ENCODE data around the gene RPL35A.
"Not testable (repeated sequence)": the region's sequence is repeated elsewhere in the genome, so short reads cannot be mapped to it uniquely, and the experiment has no call there.

RPL35A gene

DNA sequence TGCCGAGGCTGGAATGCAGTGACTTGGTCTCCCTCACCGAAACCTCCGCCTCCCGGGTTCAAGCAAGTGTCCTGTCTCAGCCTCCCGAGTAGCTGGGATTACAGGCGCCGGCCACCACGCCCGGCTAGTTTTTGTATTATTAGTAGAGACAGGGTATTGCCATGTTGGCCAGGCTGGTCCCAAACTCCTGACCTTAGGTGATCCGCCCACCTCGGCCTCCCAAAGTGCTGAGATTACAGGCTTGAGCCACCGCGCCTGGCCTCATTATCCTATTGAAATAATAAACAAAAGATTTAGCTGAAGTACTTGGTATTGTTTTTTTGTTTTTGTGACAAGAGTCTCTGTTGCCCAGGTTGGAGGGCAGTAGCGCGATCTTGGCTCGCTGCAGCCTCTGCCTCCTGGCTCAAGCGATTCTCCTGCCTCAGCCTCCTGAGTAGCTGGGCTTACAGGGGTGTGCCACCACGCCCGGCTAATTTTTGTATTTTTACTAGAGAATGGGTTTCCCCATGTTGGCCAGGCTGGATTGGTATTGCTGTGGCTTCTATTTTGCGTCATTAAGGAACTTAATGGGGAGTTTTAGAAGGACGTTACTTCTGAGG is 1.5 kb downstream of the RPL35A start:
- in situ Hi-C loops (cut with MboI; ENCODE audit: low sequenced_read_pairs): no loop called here

DNA sequence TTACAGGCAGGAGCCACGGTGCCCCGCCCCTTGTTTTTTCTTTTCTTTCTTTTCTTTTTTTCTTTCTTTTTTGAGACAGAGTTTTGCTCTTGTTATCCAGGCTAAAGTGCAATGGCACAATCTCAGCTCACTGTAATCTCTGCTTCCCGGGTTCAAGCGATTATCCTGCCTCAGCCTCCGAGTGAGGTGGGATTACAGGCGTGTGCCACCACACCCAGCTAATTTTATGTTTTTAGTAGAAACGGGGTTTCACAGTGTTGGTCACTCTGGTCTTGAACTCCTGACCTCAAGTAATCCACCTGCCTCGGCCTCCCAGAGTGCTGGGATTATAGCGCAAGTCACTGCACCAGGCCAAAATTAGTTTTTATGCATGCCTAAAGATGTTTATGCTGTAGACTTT is 2.5 kb downstream of the RPL35A start:
- in situ Hi-C loops (cut with MboI; ENCODE audit: low sequenced_read_pairs): no loop called here

DNA sequence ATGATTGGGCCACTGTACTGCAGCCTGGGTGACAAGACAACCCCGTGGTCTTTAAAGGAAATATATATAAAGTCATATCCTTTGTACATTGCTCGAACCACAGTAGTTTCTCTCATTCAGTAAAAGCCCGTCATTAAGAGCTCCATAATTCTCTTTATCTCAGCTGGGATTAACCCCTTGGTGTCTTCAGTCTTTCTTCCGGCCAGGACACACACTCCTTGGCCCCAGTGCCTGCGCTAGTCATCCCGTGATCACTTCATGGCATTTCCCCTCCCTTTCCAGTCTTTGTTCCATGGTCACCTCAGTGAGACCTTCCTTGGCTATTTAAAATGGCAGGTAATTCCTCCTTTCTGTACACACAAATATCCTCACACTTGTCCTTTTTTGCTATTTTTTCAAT is 3.3 kb downstream of the RPL35A start:
- in situ Hi-C loops (cut with MboI; ENCODE audit: low sequenced_read_pairs): no loop called here

DNA sequence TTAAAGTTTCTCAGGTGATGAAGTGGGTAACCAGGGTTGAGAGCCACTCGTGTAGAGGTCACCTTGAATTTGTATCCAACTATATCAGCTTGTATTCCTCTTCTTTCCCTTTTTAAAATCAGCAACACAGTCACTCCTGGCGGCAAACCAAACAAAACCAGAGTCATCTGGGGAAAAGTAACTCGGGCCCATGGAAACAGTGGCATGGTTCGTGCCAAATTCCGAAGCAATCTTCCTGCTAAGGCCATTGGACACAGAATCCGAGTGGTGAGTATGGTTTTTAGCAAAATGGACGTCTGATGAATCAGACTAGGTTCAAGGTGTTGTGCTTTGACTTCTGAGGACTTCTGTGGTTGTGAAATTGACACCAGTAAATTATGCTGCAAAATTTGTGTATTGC is 3.9 kb downstream of the RPL35A start:
- in situ Hi-C loops (cut with MboI; ENCODE audit: low sequenced_read_pairs): no loop called here

DNA sequence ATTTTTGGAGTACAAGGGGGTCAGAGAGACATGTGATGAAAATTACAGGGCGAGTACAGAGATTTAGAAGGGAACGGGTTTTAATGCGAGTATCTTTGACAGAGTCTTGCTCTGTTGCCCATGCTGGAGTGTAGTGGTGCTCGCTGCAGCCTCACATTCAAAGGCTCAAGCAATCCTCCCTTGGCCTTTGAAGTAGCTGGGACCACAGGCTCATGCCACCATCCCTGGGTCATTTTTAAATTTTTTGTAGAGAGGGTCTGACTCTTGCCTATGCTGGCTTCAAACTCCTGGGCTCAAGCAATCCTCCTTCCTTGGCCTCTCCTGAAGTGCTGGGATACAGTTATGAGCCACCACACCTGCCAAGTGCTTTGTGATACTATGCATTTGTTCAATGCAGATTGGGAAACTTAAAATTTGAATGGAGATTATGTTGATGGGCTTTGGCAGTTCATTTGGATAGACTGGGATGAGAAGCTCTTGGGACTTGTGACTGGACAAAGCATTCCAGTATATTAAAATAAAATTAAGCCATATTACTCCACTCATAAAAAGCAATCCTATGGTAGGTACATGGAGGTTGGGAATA is 6.0 kb downstream of the RPL35A start:
- in situ Hi-C loops (cut with MboI; ENCODE audit: low sequenced_read_pairs): no loop called here

DNA sequence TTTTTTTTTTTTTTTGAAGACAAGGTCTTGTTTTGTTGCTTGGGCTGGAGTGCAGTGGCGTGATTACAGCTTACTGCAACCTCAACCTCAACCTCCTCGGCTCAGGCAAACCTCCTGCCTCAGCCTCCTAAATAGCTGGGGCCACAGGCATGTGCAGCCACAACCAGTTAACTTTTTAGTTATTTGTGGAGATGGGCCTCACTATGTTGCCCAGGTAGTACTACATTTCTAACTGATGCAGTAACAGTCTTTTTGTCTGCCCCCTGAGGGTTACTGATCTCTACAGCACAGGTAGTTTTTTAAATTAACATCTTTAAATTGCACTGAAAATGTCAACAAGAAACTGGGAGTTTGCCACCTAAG is 6.6 kb downstream of the RPL35A start:
- in situ Hi-C loops (cut with MboI; ENCODE audit: low sequenced_read_pairs): no loop called here

DNA sequence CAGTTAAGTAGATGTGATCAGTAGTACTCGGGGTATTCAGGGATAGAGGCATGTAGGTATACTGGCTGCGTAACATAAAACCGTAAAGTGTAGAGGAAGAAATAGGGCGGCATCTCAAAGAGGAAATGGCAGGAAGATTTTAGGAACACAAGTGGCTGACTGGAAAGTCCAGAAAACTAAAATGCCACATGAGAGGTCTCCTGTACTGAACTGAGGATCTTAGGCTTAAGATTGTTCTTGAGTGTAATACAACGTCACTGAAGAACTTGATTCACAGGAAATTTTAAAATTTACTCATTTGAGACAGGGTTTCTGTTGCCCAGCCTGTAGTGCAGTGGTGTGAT is 7.8 kb downstream of the RPL35A start:
- in situ Hi-C loops (cut with MboI; ENCODE audit: low sequenced_read_pairs): no loop called here

DNA sequence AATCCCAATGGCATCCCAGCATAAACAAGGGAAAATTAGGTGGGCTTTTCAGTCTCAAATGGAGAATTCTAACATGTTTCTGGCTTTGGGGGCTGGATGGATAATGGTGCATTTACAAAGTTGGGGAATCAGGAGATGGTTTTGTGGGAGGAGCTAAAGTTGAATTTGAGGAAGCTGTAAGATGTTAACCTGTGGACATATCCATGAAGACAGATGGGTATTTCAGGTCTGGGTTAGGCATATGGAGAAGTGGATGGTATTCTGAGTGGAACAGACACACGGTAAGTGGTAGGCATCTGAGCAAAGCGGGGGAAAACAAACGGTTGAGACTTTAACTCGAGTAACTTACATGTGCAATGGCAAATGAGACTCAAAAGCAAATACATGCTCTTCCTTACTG is 8.4 kb downstream of the RPL35A start:
- in situ Hi-C loops (cut with MboI; ENCODE audit: low sequenced_read_pairs): no loop called here

DNA sequence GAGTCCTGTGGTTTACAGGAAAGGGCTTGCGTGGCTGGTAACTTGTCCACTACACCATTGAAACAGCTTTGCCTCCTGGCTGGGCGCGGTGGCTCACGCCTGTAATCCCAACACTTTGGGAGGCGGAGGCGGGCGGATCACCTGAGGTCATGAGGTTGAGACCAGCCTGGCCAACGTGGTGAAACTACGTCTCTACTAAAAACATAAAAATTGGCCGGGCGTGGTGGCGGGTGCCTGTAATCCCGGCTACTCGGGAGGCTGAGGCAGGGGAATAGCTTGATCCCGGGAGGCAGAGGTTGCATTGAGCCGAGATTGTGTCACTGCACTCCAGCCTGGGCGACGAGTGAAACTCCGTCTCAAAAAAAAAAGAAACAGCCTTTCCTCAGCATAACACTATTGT is 8.9 kb downstream of the RPL35A start:
- in situ Hi-C loops (cut with MboI; ENCODE audit: low sequenced_read_pairs): not testable (repeated sequence)

DNA sequence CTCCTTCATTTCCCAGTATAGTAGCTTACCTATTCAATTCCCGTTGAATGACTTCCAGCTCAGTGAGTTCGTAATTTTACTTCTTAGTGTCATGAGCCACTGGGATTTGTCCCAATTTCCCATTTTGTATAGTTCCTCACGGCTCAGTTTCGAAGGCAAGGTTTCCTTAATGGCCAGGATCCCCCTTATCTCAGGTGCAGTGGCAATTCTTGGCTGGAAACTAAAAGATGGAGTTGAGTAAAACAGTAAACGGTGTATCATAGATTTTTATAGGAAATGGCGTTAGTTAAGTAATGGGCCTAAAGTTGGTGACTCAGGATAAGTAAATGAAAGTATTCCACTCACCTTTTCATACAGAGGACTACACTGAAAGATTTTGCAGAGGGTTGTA is 9.5 kb downstream of the RPL35A start:
- in situ Hi-C loops (cut with MboI; ENCODE audit: low sequenced_read_pairs): no loop called here

DNA sequence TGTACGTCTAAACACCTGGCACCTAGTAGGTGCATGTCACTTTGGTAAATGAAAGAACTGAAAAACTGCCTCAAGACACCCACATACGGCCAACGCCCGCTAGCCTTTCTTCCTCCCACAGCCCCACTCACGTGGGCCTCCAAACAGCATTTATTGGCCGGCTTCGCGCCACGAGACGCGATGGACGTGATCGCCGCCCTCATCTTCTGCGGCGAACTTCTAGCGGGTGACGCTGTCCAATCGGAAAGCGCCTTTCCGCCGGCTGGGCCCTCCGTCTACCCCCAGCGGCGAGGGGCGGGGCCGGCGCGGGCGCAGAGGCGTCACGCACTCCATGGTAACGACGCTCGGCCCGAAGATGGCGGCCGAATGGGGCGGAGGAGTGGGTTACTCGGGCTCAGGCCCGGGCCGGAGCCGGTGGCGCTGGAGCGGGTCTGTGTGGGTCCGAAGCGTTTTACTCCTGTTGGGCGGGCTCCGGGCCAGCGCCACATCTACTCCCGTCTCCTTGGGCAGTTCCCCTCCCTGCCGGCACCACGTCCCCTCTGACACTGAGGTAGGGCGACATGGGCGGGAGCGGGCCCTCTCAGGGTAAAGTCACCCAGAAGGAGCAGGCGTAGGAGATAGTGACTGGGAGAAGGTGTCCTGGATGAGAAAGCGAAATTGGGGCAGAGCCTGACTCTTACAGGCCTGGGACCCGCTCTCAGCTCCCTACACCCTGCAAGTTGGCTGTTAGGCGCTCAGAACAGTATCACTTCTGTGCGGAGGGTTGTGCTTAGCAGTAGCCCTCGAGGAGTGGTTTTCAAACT is 10.1 kb downstream of the RPL35A start, which contains the start of gene LMLN:
Gene LMLN, plus strand, starts transcription at position 327 of the 803 bp plus-strand sequence. Its CDS starts 29 bp downstream, at position 356.
- in situ Hi-C loops (cut with MboI; ENCODE audit: low sequenced_read_pairs): no loop called here

DNA sequence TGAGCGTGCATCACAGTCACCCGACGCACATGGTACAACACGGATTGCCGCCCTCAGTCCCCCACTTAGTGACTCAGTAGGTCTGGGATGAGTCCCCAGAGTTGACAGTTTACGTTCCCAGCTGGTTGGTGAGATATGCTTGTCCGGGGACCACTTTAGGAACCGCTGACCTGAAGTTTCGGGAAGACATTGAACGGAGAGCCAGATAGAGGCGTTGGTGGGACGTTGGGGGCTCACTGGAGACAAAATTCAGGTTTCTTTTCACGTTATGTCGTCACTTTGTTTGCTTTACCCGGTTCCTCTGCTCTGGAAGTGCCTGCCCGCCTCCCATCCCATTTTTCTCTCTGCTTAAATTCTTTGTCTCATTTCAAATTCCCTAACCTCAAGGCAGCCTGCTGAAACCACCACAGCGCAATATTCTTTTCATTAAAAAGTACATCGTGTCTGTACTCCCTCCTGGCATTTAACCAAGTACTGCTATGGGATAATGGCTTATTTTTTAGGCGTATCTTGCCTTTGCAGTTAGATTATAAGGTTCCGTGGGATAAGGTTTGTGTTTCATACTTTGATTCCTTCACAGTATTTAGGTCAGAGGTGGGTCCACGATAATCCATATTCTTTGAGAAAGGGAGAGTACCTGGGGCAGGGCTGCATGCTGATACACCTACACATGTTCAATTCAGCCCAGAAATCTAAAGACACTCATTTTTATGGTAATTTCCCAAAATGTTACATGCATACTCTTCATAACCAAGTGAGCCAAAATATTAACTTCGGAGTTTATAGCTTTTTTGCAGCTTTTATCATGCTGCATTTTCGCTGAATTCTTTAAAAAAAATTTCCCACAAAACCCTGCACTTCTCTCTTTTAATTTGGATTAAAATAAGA is 10.9 kb downstream of the RPL35A start:
- in situ Hi-C loops (cut with MboI; ENCODE audit: low sequenced_read_pairs): no loop called here

DNA sequence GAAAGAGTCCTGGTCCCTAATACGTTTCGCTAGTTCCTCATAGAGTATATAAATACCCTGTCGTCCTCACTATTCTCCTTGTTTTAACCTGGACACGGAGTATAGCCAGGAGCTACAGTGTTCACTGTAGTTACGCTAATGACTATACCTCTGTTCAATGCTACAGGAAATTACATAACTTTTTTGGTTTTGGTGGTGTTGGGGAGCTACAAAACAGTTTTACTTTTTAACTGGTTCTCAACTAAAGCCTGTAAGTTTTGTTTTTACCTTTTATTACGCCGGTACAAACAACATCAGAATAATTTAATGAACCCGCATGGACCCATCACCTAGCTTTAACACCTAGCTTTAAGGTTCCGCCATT is 11.6 kb downstream of the RPL35A start:
- in situ Hi-C loops (cut with MboI; ENCODE audit: low sequenced_read_pairs): no loop called here

DNA sequence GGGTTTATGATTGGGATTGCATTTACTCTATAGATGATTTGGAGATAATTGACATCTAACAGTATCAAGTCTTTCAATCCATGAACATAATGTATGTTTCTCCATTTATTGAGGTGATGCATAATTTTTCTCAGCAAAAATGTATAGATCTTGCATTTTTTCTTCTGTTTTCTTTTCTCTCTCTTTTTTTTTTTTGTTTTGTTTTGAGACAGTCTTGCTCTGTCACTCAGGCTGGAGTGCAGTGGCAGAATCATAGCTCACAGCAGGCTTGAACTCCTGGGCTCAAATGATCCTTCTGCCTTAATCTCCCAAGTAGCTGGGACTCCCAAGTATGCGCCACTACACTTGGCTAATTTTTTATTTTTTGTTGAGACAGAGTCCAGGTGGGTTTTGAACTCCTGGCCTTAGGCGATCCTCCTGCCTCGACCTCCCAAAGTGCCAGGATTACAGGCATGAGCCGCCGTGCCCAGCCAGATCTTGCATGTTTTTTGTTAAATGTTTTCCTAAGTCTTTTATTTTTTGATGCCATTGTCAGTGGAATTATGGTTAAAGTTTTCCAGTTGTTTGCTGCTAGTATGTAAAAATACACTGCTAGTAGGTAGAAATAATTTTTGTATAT is 13.1 kb downstream of the RPL35A start:
- in situ Hi-C loops (cut with MboI; ENCODE audit: low sequenced_read_pairs): no loop called here

DNA sequence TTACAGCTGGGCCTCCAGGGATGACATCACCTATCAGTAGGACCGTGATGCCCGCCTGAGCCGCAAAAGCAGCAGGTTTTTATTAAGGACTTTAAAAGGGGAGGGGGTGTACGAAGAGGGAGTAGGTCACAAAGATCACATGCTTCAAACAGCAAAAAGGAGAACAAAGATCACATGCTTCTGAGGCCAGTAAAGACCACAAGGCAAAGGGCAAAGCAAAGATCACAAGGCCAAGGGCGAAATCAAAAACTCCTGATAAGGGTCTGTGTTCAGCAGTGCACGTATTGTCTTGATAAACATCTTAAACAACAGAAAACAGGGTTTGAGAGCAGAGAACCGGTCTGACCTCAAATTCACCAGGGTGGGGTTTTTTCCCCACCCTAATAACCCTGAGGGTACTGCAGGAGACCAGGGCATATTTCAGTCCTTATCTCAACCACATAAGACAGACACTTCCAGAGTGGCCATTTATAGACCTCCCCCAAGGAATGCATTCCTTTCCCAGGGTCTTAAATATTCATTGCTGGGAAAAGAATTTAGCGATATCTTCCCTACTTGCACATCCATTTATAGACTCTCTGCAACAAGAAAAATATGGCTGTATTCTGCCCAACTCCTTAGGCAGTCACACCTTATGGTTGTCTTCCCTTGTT is 17.5 kb downstream of the RPL35A start:
- in situ Hi-C loops (cut with MboI; ENCODE audit: low sequenced_read_pairs): not testable (repeated sequence)

DNA sequence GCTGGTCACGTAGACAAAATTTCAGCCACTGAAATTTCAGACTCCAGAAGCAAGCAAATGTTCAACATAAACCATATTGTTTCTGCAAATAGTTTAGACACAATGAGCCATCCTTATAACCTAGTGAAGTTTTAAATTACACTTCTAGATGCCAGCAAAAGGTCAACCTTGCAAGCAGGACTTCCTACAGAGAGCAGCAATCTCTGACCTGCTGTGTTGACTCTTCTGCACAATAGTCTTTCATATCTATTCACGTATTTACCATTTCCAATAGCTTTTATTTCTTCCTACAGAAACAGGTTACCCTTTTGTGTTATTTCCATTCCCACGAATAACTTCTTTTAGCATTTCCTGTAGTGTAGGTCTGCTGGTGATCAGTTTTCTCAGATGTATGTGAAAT is 20.6 kb downstream of the RPL35A start:
- in situ Hi-C loops (cut with MboI; ENCODE audit: low sequenced_read_pairs): no loop called here

DNA sequence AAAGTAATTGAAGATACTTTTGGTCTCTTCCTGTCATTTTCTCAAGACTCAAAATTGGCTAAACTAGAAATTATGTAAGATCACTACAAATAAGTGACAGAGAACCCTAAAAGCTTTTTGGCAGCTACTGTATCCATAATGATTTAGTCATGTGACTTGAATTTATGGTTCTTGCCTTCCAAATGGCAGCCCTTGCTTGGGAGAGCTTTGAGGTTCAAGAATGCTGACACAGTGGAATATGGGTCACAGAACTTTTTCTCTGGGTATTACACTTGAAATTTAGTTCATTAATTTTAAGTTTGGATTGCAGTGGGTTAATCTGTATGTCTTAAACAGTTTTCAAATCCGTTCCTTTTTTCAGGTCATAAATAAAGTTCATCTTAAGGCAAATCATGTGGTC is 24.0 kb downstream of the RPL35A start:
- in situ Hi-C loops (cut with MboI; ENCODE audit: low sequenced_read_pairs): no loop called here

DNA sequence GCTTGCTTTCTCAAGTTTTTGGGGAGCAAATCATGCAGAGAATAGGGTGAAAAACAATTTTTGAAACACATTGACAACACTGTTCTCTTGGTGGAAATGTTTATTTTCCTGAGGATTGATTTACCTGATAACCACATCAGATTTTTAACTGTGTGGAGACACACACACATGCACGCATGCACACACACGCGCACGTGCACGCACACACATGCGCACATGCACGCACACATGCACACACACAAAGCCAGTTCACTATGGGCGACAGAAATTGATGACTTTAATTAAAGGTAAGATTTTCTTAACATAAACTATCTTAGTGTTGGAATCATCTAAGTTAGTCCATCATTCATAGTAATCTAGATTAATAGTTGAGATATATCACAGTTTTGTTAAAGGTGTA is 25.3 kb downstream of the RPL35A start:
- in situ Hi-C loops (cut with MboI; ENCODE audit: low sequenced_read_pairs): no loop called here

DNA sequence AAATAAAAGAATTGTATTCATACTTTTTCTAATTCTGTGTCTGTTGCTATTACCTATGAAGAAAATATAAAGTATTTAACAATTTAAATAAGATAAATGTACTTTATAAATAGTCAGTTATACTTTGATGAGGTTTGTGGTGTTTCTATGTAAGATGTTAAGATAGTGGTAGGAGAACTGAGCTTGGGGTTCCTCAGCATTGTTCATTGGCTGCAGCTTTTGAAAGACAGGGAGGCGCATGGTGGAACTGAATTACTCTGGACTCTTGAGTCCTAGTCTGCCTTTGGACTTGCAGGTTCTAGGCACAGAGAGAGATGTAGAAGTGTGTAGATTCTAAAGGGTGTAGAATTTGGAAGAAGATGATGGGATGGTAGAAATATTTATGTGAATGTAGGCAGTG is 33.1 kb downstream of the RPL35A start:
- in situ Hi-C loops (cut with MboI; ENCODE audit: low sequenced_read_pairs): no loop called here

DNA sequence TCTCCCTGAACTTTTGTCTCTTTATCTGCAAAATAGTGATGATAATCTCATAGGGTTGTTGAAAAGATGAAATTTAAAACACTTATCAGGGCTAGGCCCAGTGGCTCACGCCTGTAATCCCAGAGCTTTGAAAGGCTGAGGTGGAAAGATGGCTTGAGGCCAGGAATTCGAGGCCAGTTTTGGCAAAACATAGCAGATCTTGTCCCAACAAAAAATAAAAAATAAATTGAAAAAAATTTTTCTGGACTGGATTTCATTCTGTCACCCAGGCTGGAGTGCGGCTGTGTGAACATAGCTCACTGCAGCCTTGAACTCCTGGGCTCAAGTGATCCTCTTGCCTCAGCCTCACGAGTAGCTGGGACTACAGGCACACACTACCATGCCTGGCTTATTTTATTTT is 39.7 kb downstream of the RPL35A start:
- in situ Hi-C loops (cut with MboI; ENCODE audit: low sequenced_read_pairs): no loop called here

DNA sequence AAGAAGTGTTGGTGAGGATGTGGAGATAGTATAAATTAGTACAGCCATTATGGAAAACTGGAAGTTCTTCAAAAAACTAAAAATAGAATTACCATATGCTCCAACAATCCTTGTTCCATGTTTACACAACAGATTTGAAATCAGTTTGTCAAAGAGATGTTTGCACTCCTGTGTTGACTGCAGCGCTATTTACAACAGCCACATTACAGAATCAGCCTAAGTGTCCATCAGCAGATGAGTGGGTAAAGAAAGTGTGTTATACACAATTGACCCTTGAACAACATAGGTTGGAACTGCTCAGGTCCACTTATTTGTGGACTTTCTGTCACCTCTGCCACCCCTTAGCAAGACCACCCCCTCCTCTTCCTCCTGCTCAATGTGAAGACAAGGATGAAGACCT is 44.7 kb downstream of the RPL35A start:
- in situ Hi-C loops (cut with MboI; ENCODE audit: low sequenced_read_pairs): no loop called here
